ENCODE results near the gene CHI3L2.

- TF ChIP-seq DPF2 (IDR thresholded peaks at IDR 0.05) (no peak), MTA1 (IDR thresholded peaks at IDR 0.05; ENCODE audit: borderline replicate concordance) (no peak), JUN (IDR thresholded peaks at IDR 0.05; ENCODE audit: borderline replicate concordance, low read depth, low read length) (no peak), JUN (CRISPR knock-in tag; IDR thresholded peaks at IDR 0.05; ENCODE audit: borderline replicate concordance) (no peak), SMAD1 (IDR thresholded peaks at IDR 0.05; ENCODE audit: low read depth, low read length, partially characterized antibody) (no peak), LEF1 (IDR thresholded peaks at IDR 0.05) (no peak), POLR2AphosphoS5 (IDR thresholded peaks at IDR 0.05; ENCODE audit: control insufficient read depth, insufficient read depth, low read depth, low read length) (no peak), THAP7 (CRISPR knock-in tag; IDR thresholded peaks at IDR 0.05) (no peak), FOXA3 (CRISPR knock-in tag; conservative IDR thresholded peaks at IDR 0.05 in 1 of 2, IDR thresholded peaks at IDR 0.05 in 1 of 2) (no peak), TCF7L2 (IDR thresholded peaks at IDR 0.05; ENCODE audit: low read depth, low read length) (no peak)
Observed at GRCh38 chr1:111289371-111289770, 61.9 kb downstream of the CHI3L2 start.
